OCI-LY1 (cell line): ENCODE measurements around the gene SLC22A4.

Experiments used
- H2AFZ ChIP-seq: fragments of 200-600 bp; sonication (generic), shearing (Covaris generic); 2 replicates; pipeline ENCODE4 v1.6.0; 2014; ENCODE audit warnings: antibody characterized with exemption, mild to moderate bottlenecking, low read length
- H3F3A ChIP-seq: fragments of 200-600 bp; sonication (generic), shearing (Covaris generic); 2 replicates; pipeline ENCODE4 v1.6.0; 2014; ENCODE audit warnings: mild to moderate bottlenecking, antibody characterized with exemption, low read length, moderate library complexity; ENCODE audit not compliant: insufficient read depth
- H3K27ac ChIP-seq: fragments of 200-600 bp; sonication (generic); 2 replicates; pipeline ENCODE4 v1.5.1; 2014; ENCODE audit warnings: low read length, mixed run types, mild to moderate bottlenecking, low read depth; ENCODE audit not compliant: poor library complexity, severe bottlenecking
- H3K27me3 ChIP-seq: fragments of 200-600 bp; sonication (generic); 2 replicates; pipeline ENCODE4 v1.6.0; 2014; ENCODE audit warnings: antibody characterized with exemption, mild to moderate bottlenecking, low read length, moderate library complexity; ENCODE audit not compliant: insufficient read depth
- H3K36me3 ChIP-seq: fragments of 200-600 bp; sonication (generic); 2 replicates; pipeline ENCODE4 v1.6.1; 2014; ENCODE audit warnings: mild to moderate bottlenecking, antibody characterized with exemption, low read length, moderate library complexity, mixed read lengths; ENCODE audit not compliant: insufficient read depth
- H3K4me1 ChIP-seq: fragments of 200-600 bp; sonication (generic); 2 replicates; pipeline ENCODE4 v1.5.1; 2014; ENCODE audit warnings: mild to moderate bottlenecking, low read length, moderate library complexity; ENCODE audit not compliant: insufficient read depth, severe bottlenecking
- H3K4me2 ChIP-seq: fragments of 200-600 bp; sonication (generic), shearing (Covaris generic); 2 replicates; pipeline ENCODE4 v1.6.1; 2014; ENCODE audit warnings: low read length
- H3K4me3 ChIP-seq: fragments of 200-600 bp; sonication (generic); 2 replicates; pipeline ENCODE4 v1.5.1; 2014; ENCODE audit warnings: low read length, low read depth, mild to moderate bottlenecking, mixed read lengths; ENCODE audit not compliant: poor library complexity, severe bottlenecking
- H3K79me2 ChIP-seq: fragments of 200-600 bp; shearing (Covaris generic); 2 replicates; pipeline ENCODE4 v1.6.1; 2016; ENCODE audit warnings: mixed run types, low read length, mixed read lengths; ENCODE audit not compliant: insufficient read depth
- H3K9ac ChIP-seq: fragments of 200-600 bp; sonication (generic), shearing (Covaris generic); 2 replicates; pipeline ENCODE4 v1.6.1; 2014; ENCODE audit warnings: mild to moderate bottlenecking, low read length, mixed read lengths
- H3K9me2 ChIP-seq: fragments of 200-600 bp; sonication (generic), shearing (Covaris generic); 2 replicates; pipeline ENCODE4 v1.6.1; 2014; ENCODE audit warnings: low read depth, mild to moderate bottlenecking, low read length, mixed read lengths
- H3K9me3 ChIP-seq: fragments of 200-600 bp; shearing (Covaris generic); 2 replicates; pipeline ENCODE4 v1.6.1; 2014; ENCODE audit warnings: low read length, mixed read lengths
- H4K20me1 ChIP-seq: fragments of 200-600 bp; sonication (generic), shearing (Covaris generic); 2 replicates; pipeline ENCODE4 v1.6.0; 2016; ENCODE audit warnings: mild to moderate bottlenecking, low read length; ENCODE audit not compliant: insufficient read depth
- EZH2 ChIP-seq: fragments of 200-600 bp; sonication (generic), shearing (Covaris generic); IDR thresholded peaks from 2 replicates; pipeline ENCODE4 v1.8.0; 2017; ENCODE audit warnings: borderline replicate concordance, mixed run types, mild to moderate bottlenecking, antibody characterized with exemption, low read length, moderate library complexity, mixed read lengths
- TF ChIP-seq, protein P1 (sequence below): fragments of 200-600 bp; sonication (generic), shearing (Covaris generic); IDR thresholded peaks from 2 replicates; pipeline ENCODE4 v1.5.1; 2017; ENCODE audit warnings: mild to moderate bottlenecking, antibody characterized with exemption, low read length, moderate library complexity, mixed read lengths

The SLC22A4 gene

DNA sequence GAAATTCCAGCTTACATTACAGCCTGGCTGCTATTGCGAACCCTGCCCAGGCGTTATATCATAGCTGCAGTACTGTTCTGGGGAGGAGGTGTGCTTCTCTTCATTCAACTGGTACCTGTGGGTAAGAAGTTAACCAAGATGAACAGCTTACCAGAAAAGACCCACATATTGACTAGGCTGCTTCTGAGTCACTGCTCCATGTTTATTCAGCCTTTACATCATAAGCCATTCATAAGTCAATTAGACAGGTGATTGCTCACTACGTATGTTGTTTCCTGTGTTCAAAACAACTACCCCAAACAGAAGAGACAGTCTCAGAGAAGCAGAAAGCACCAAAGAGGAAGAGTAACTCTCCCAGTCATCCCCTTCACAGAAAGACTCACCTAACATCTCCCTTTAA, 40.6 kb downstream of the SLC22A4 start:
- Histone ChIP-seq H3K27me3 (no peaks in the 10 kb centered on the region), H3K9me3 (no peaks in the 10 kb centered on the region), H3F3A (no peaks in the 10 kb centered on the region), H3K4me3 (no peak overlapping the region), H3K9ac (no peak overlapping the region), H3K27ac (no peak overlapping the region), H3K79me2 (no peaks in the 10 kb centered on the region), H4K20me1 (no peaks in the 10 kb centered on the region), H3K9me2 (no peaks in the 10 kb centered on the region), H3K36me3 (no peaks in the 10 kb centered on the region), H3K4me1 (no peaks in the 10 kb centered on the region), H2AFZ (no peak overlapping the region), H3K4me2 (no peak overlapping the region)
- TF ChIP-seq, protein P1, sequence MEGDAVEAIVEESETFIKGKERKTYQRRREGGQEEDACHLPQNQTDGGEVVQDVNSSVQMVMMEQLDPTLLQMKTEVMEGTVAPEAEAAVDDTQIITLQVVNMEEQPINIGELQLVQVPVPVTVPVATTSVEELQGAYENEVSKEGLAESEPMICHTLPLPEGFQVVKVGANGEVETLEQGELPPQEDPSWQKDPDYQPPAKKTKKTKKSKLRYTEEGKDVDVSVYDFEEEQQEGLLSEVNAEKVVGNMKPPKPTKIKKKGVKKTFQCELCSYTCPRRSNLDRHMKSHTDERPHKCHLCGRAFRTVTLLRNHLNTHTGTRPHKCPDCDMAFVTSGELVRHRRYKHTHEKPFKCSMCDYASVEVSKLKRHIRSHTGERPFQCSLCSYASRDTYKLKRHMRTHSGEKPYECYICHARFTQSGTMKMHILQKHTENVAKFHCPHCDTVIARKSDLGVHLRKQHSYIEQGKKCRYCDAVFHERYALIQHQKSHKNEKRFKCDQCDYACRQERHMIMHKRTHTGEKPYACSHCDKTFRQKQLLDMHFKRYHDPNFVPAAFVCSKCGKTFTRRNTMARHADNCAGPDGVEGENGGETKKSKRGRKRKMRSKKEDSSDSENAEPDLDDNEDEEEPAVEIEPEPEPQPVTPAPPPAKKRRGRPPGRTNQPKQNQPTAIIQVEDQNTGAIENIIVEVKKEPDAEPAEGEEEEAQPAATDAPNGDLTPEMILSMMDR, result no peak
- no peak for TF ChIP-seq EZH2

DNA sequence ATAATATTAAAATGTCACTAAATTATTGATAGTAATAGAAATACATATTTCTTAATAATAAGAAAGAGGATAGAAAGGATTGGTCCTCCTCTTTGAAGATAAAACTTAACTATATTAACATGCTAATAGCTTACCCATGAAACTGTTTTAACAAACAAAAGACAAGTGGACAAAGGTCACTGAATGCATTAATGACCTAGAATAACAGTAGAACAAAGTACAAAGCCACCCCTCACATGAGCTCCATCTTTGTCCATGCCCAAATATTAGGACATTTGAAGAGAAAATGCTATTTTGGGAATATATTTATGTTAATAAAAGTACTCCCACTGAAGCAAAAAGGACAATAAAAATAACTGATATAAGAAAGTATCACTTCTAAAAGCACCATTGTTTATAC, 41.2 kb downstream of the SLC22A4 start:
- Histone ChIP-seq H3F3A (no peaks in the 10 kb centered on the region), H3K27me3 (no peaks in the 10 kb centered on the region), H3K36me3 (no peaks in the 10 kb centered on the region), H3K9ac (no peak overlapping the region), H3K27ac (no peak overlapping the region), H3K4me1 (no peaks in the 10 kb centered on the region), H3K9me2 (no peaks in the 10 kb centered on the region), H2AFZ (no peak overlapping the region), H4K20me1 (no peaks in the 10 kb centered on the region), H3K79me2 (no peaks in the 10 kb centered on the region), H3K9me3 (no peaks in the 10 kb centered on the region), H3K4me3 (no peak overlapping the region), H3K4me2 (no peak overlapping the region)
- no peak for TF ChIP-seq EZH2
- TF ChIP-seq, protein P1, result no peak

DNA sequence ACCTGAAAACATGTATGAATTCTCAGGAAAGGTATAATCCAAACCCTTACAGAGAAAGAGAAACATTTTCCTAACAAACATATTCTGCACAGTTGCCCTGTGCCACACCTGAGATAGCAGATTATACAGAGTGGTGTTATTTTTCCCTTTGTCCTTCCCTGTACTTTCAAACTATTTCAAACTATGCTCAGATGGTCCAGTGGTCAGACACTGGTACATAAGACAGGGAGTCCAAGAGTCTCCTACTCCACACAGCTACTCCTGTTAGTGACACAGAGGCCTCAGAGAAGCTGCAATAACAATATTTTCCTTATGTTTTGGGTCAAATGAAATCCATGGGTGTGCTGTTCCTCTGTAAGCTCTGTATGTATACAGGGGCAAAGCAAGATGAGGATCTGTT, 45.3 kb downstream of the SLC22A4 start:
- no peaks in the 10 kb centered on the region for H4K20me1 ChIP-seq
- no peak overlapping the region for H3K4me2 ChIP-seq
- no peaks in the 10 kb centered on the region for H3K9me3 ChIP-seq
- no peak overlapping the region for H3K4me3 ChIP-seq
- H3K27me3 ChIP-seq, result no peaks in the 10 kb centered on the region
- H3F3A ChIP-seq, result no peaks in the 10 kb centered on the region
- H3K79me2 ChIP-seq, result no peaks in the 10 kb centered on the region
- no peak for TF ChIP-seq EZH2
- TF ChIP-seq, protein P1, result no peak
- no peaks in the 10 kb centered on the region for H3K36me3 ChIP-seq
- no peaks in the 10 kb centered on the region for H3K4me1 ChIP-seq
- H2AFZ ChIP-seq, result no peak overlapping the region
- no peak overlapping the region for H3K27ac ChIP-seq
- H3K9ac ChIP-seq, result no peak overlapping the region
- H3K9me2 ChIP-seq, result no peaks in the 10 kb centered on the region
